GM12878 (cell line): Measurements from ENCODE around the gene MPZL1. TPM values are rescaled to one million over a fixed set of nuclear protein-coding genes. Genes with fewer than 3 reads are reported as not detected.

Experiments
- KDM1A ChIP-seq: fragments of 200-600 bp; sonication (generic); IDR thresholded peaks from 2 replicates; pipeline ENCODE4 v1.6.1; 2016; ENCODE audit warnings: borderline replicate concordance
- MTA3 ChIP-seq: IDR thresholded peaks from 2 replicates; pipeline ENCODE4 v1.6.1; 2012; ENCODE audit warnings: low read length, inconsistent platforms, borderline replicate concordance
- SMAD1 ChIP-seq: fragments of 450-650 bp; IDR thresholded peaks from 2 replicates; pipeline ENCODE4 v1.6.1; 2018; ENCODE audit warnings: mild to moderate bottlenecking, low read depth; ENCODE audit not compliant: partially characterized antibody
- SP1 ChIP-seq: IDR thresholded peaks from one replicate; pipeline ENCODE4 v1.6.1; 2011; ENCODE audit warnings: low read depth, low read length
- SRF ChIP-seq, 2 experiments: IDR thresholded peaks; 2 replicates each; pipeline ENCODE4 v1.6.1; 2011; ENCODE audit warnings: low read depth in 2 of 2, low read length in 2 of 2, mild to moderate bottlenecking in 1 of 2, moderate library complexity in 1 of 2
- YBX1 ChIP-seq: fragments of 450-650 bp; IDR thresholded peaks from 2 replicates; pipeline ENCODE4 v1.6.1; 2016; ENCODE audit warnings: antibody characterized with exemption
- ZBTB40 ChIP-seq: fragments of 450-650 bp; IDR thresholded peaks from 2 replicates; pipeline ENCODE4 v1.6.1; 2016; ENCODE audit warnings: mild to moderate bottlenecking, moderate library complexity, borderline replicate concordance
- polyA plus RNA-seq, 11 experiments: library from polyadenylated mRNA; depleted of rRNA in 4 of 11; unstranded in 6 of 11; stranded (reverse) in 5 of 11; fragments of >200 nt; fragmentation: Nextera tagmentation in 4 of 11; fragmentation: Illumina TruSeq in 1 of 11; extraction: Ambion mirVana in 4 of 11; extraction: Trizol in 1 of 11; gene quantifications; 1 replicate in 1 of 11; 2 replicates in 10 of 11; pipeline versions ENCODE4 v1.2.1 to v1.2.3, GENCODE V29; 2011 to 2016; ENCODE audit warnings: inconsistent platforms in 2 of 11, missing spikeins in 2 of 11, low read depth in 1 of 11
- total RNA-seq, 4 experiments: library from RNA; depleted of rRNA in 3 of 4; stranded (reverse); fragments of >200 nt in 3 of 4; fragmentation: Illumina TruSeq in 1 of 4; extraction: Trizol in 1 of 4; gene quantifications; 2 replicates each; pipeline versions ENCODE4 v1.2.1 to v1.2.3, GENCODE V29; 2013 to 2021

The MPZL1 gene
- total and polyA plus RNA-seq, 10 of the 15 experiments (the other 5 are each of a cell fraction or from before 2014, with no cell fraction given), result 9.8 to 60.9 (median 45.9) TPM

- TF ChIP-seq SMAD1, result no peak
- TF ChIP-seq SP1, result no peak
- no peak for TF ChIP-seq SRF (IDR thresholded peaks at IDR 0.05; ENCODE audit: low read depth in 2 of 2, low read length in 2 of 2)
- TF ChIP-seq MTA3, result peak; percentile 31; the same call in 1 of the 2 replicates
- TF ChIP-seq KDM1A, result no peak
- TF ChIP-seq ZBTB40, result no peak
- no peak for TF ChIP-seq YBX1
- TF ChIP-seq, all 136 proteins: peak for 22
Observed at GRCh38 chr1:167676205-167676915, 45.4 kb upstream of the MPZL1 start (continued).
